ENCODE data around the gene ARHGAP36.

The ARHGAP36 gene

GRCh38 chrX:131058136-131058868, at the start of gene ARHGAP36:
Gene ARHGAP36 (plus strand): TSS chrX:131058346. CDS start chrX:131081666, 23,320 bp downstream.
- no peak for DNase-seq

- no peak for DNase-seq
These were observed 48.0 kb upstream of the ARHGAP36 start for GRCh38 chrX:131010186-131010585.

GRCh38 chrX:131025336-131025735, 32.8 kb upstream of the ARHGAP36 start:
- DNase-seq = no peak

- DNase-seq = no peak
These were observed 25.6 kb upstream of the ARHGAP36 start for GRCh38 chrX:131032354-131033230.

- no peak for DNase-seq
These were observed 24.1 kb upstream of the ARHGAP36 start for GRCh38 chrX:131034063-131034462.

GRCh38 chrX:131040781-131041180, 17.4 kb upstream of the ARHGAP36 start:
- no peak for DNase-seq

GRCh38 chrX:131041667-131042066, 16.5 kb upstream of the ARHGAP36 start:
- no peak for DNase-seq

- DNase-seq = no peak
These were observed 12.4 kb upstream of the ARHGAP36 start for GRCh38 chrX:131045726-131046125.

GRCh38 chrX:131046596-131046995, 11.6 kb upstream of the ARHGAP36 start:
- DNase-seq = no peak

GRCh38 chrX:131047180-131047579, 11.0 kb upstream of the ARHGAP36 start:
- no peak for DNase-seq

GRCh38 chrX:131053076-131053475, 5.1 kb upstream of the ARHGAP36 start:
- no peak for DNase-seq

- DNase-seq = no peak
These were observed 3.2 kb upstream of the ARHGAP36 start for GRCh38 chrX:131054906-131055305.

GRCh38 chrX:131057706-131058105, 440 bp upstream of the ARHGAP36 start:
- no peak for DNase-seq

GRCh38 chrX:131059246-131059645, 1.1 kb downstream of the ARHGAP36 start:
- no peak for DNase-seq

- no peak for DNase-seq
These were observed 2.0 kb downstream of the ARHGAP36 start for GRCh38 chrX:131060147-131060546.

- no peak for DNase-seq
These were observed 3.2 kb downstream of the ARHGAP36 start for GRCh38 chrX:131061306-131061705.

GRCh38 chrX:131063613-131064012, 5.5 kb downstream of the ARHGAP36 start:
- DNase-seq = no peak

- DNase-seq = no peak
These were observed 8.1 kb downstream of the ARHGAP36 start for GRCh38 chrX:131066237-131066636.

- DNase-seq = no peak
These were observed 9.1 kb downstream of the ARHGAP36 start for GRCh38 chrX:131067216-131067615.

- no peak for DNase-seq
These were observed 9.9 kb downstream of the ARHGAP36 start for GRCh38 chrX:131067846-131068745.

GRCh38 chrX:131068945-131069719, 11.0 kb downstream of the ARHGAP36 start:
- no peak for DNase-seq

All from right forelimb (tissue), 1 donor.